Stimulated activated memory B cell treated with anti-CD40 and anti-IgM and Interleukin-4, amounts not matched to agents 10 μg/mL and 1 μg/mL and 100 μg/mL, for 72 hours (primary cell): ENCODE data around the gene TSSK1B.
"Not testable (repeated sequence)": the region's sequence is repeated elsewhere in the genome, so short reads cannot be mapped to it uniquely, and the experiment has no call there.

Experiments used
- ATAC-seq: fragments of 150-1000 bp; cut with Tn5 transposase; 2 replicates; pipeline ENCODE4 v1.10.0; 2021
- H3K27ac Mint-ChIP-seq: one replicate; pipeline ENCODE4 v1.8.0; 2022; ENCODE audit warnings: mild to moderate bottlenecking, mixed read lengths
- H3K27me3 Mint-ChIP-seq: one replicate; pipeline ENCODE4 v1.8.0; 2022; ENCODE audit warnings: mixed read lengths
- H3K36me3 Mint-ChIP-seq: one replicate; pipeline ENCODE4 v1.8.0; 2022; ENCODE audit warnings: mixed read lengths
- H3K4me1 Mint-ChIP-seq: one replicate; pipeline ENCODE4 v1.8.0; 2022; ENCODE audit warnings: mixed read lengths
- H3K4me3 Mint-ChIP-seq: one replicate; pipeline ENCODE4 v1.8.0; 2022; ENCODE audit warnings: mild to moderate bottlenecking, moderate library complexity, mixed read lengths
- H3K9me3 Mint-ChIP-seq: one replicate; pipeline ENCODE4 v1.8.0; 2022; ENCODE audit warnings: mixed read lengths

Gene TSSK1B

DNA sequence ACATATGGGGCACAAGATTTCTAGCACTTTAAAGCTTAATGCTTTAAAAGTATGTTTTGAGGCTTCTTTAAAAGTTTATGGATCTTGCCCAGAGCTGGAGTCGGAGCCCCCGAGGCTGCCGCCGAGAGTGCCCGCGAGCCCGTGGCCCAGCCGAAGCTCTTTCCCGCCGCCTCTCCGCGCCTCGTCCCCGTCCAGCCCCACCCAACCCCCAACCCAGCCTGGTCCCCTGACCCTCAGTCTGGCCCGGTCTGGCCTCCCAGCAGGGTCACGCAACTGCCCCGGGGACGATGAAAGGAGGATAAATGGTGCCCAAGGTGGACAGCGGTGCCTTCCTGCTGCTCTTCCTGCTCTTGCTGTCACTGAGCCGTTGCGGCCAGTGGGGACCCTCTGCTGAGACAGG, 1.7 kb downstream of the TSSK1B start:
- Mint-ChIP-seq H3K27ac (no peak overlapping the region), H3K4me3 (no peak overlapping the region), H3K36me3 (no peaks in the 10 kb centered on the region), H3K27me3 (no peaks in the 10 kb centered on the region), H3K9me3 (no peaks in the 10 kb centered on the region), H3K4me1 (no peaks in the 10 kb centered on the region)
- no peak for ATAC-seq

DNA sequence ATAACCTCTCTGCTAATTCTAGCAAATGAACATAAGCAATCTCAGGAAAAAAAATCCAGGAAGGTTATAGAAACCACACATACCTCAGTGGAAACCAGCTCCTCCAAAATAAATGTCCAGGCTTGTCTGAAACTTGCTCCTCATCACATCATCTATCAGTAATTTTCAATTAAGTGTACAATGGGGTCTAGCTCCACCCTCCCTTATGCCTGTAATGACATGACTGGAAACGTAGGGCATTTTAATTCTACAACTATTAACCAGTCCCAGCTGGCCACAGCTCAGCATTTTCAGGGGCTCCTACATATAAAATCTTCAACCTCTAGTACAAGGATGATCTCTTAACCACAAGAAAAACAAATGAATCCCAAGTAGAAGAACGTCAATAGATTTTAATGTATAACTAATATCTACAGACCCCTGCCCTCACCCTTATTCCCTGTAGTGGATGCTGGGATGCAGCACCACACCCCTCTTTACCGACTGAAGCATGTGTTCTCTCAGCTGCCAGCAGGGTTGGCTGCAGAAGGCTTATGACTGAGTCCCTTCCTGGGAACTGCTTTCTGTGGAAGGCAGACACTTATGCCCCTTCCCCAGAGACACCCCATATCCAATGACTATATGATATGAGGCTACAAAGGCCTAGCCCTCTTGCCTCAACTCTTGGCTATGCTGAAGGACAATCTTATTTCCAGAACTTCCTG, 6.8 kb downstream of the TSSK1B start:
- no peaks in the 10 kb centered on the region for H3K9me3 Mint-ChIP-seq
- H3K36me3 Mint-ChIP-seq, result no peaks in the 10 kb centered on the region
- no peak overlapping the region for H3K27ac Mint-ChIP-seq
- ATAC-seq, result no peak
- H3K4me3 Mint-ChIP-seq, result no peak overlapping the region
- no peaks in the 10 kb centered on the region for H3K4me1 Mint-ChIP-seq
- H3K27me3 Mint-ChIP-seq, result no peaks in the 10 kb centered on the region

DNA sequence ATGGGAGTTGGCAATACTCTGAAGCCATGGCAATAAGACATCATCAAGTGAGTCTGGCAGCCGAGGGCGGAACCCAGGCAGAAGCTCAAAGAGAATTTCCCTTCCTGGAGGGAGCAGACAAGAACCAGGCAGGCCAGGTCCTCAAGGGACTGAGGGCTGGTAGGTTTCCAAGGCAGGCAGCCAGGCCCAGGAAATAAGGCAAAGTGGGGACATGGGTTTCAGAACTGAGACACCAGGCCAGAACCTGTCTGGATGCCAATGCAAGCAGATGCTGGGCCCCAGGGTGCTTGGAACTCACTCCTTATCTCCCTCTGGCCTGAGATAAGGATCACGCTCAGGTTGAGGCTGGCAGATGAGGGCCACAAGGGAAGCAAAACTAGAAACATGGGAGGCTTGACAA, 8.9 kb downstream of the TSSK1B start:
- Mint-ChIP-seq H3K27ac (no peak overlapping the region), H3K4me1 (no peaks in the 10 kb centered on the region), H3K4me3 (no peak overlapping the region), H3K9me3 (no peaks in the 10 kb centered on the region), H3K36me3 (no peaks in the 10 kb centered on the region), H3K27me3 (peaks cover 14% of the 10 kb centered on the region)
- no peak for ATAC-seq

DNA sequence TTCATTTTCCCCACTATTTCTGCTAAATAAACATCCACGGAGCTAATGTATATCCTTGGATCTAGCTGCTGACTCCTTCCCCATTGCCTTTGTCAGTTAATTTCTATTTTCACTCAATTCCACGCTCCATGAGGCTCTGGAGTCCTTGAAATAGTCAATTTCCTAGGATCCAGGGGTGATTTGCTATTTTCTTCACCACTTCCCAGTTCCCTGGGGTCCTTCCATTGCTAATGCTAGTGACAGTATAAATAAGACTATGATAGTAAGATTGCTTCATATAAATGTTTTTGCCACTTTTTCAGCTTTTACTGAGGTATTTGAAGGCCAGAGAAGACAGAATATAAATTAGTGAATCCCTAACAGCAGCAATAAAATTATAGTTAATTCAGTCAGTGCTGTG, 13.1 kb downstream of the TSSK1B start:
- H3K27me3 Mint-ChIP-seq, result peaks cover 24% of the 10 kb centered on the region
- no peak overlapping the region for H3K4me3 Mint-ChIP-seq
- no peaks in the 10 kb centered on the region for H3K36me3 Mint-ChIP-seq
- H3K27ac Mint-ChIP-seq, result no peak overlapping the region
- ATAC-seq, result no peak
- no peaks in the 10 kb centered on the region for H3K9me3 Mint-ChIP-seq
- H3K4me1 Mint-ChIP-seq, result no peaks in the 10 kb centered on the region

DNA sequence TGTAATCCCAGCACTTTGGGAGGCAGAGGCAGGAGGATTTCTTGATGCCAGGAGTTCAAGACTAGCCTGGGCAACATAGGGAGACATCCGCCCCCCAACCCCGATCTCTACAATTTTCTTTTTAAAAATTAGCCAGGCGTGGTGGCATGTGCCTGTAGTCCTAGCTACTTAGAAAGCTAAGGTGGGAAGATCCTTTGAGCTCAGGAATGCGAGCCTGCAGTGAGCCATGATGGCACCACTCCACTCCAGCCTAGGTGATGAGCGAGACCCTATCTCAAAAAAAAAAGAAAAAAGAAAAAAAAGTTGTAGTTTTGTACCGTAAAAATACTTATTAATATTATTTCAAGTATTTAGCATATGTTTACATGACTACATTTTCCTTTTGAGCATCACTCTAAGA, 29.3 kb downstream of the TSSK1B start:
- Mint-ChIP-seq H3K36me3 (no peaks in the 10 kb centered on the region), H3K27ac (no peak overlapping the region), H3K4me1 (no peaks in the 10 kb centered on the region), H3K27me3 (no peaks in the 10 kb centered on the region), H3K9me3 (no peaks in the 10 kb centered on the region), H3K4me3 (no peak overlapping the region)
- ATAC-seq, result no peak

DNA sequence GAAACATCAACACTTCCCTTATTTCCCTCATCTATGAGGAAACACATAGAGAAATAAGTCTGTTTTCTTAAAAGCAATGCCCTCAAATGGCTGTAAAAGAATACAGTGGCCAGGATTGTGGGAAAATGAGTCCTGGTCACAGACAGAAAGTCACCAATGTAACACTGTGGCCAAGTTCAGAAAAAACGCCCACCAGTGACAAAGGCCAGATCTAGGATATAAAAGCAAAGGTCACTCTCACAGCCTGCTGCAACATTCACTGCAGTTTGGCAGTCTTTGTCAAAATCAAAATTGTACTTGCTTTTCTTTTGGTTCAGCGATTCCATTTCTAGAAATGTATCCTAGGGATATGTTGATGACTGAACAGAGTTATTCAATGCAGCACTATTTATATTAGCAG, 30.5 kb downstream of the TSSK1B start:
- H3K27ac Mint-ChIP-seq, result no peak overlapping the region
- H3K9me3 Mint-ChIP-seq, result no peaks in the 10 kb centered on the region
- no peaks in the 10 kb centered on the region for H3K36me3 Mint-ChIP-seq
- no peaks in the 10 kb centered on the region for H3K27me3 Mint-ChIP-seq
- no peak for ATAC-seq
- no peaks in the 10 kb centered on the region for H3K4me1 Mint-ChIP-seq
- H3K4me3 Mint-ChIP-seq, result no peak overlapping the region

DNA sequence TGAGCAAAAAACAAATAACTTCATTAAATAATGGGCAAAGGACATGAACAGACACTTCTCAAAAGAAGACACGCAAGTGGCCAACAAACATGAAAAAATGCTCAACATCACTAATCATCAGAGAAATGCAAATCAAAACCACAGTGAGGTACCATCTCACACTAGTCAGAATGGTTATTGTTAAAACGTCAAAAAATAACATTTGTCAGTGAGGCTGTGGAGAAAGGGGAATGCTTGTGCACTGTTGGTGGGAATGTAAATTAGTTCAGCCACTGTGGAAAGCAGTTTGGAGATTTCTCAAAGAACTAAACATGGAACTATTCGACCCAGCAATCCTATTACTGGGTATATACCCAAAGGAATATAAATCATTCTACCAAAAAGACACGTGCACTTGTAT, 36.8 kb downstream of the TSSK1B start:
- H3K9me3 Mint-ChIP-seq, ATAC-seq, H3K27ac Mint-ChIP-seq, H3K4me1 Mint-ChIP-seq, H3K4me3 Mint-ChIP-seq, H3K36me3 Mint-ChIP-seq: not testable (repeated sequence)
- peaks cover 13% of the 10 kb centered on the region for H3K27me3 Mint-ChIP-seq

DNA sequence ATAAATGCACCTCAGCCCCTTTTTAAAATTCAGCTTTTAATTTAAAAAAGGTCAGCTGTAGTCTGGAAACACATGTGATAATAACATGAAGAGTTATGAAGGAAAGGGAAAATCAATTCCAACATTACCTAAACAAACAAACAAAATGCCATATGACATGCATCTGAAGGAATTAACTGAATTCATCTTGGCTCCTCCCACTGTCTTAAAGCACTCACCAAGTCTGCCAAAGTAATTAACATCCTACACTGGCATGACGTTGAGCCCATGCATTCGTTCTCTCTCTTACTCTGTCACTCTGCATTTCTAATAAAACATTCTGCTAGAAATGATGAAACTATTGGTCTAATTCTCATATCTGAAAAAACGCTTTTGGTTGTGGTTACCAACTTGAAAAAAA, 37.7 kb downstream of the TSSK1B start:
- H3K4me1 Mint-ChIP-seq, result no peaks in the 10 kb centered on the region
- H3K4me3 Mint-ChIP-seq, result no peak overlapping the region
- no peaks in the 10 kb centered on the region for H3K9me3 Mint-ChIP-seq
- H3K36me3 Mint-ChIP-seq, result no peaks in the 10 kb centered on the region
- ATAC-seq, result no peak
- H3K27ac Mint-ChIP-seq, result no peak overlapping the region
- peaks cover 13% of the 10 kb centered on the region for H3K27me3 Mint-ChIP-seq

DNA sequence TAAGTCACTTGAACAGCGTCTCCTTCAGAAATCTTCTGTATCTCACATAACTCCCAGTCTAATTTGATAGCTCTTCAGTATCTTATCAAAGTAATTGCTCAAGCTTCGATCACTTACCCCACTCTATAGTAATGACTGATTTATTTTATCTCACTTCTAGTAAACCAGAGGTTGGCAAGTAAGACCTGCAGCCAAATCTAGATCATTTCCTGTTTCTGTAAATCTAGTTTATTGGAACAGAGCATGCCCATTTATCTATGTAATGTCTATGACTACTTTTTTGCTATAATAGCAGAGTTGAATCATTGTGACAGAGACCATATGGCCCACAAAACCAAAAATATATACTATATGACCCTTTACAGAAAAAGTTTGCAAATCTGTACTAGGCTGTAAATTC, 40.1 kb downstream of the TSSK1B start:
- Mint-ChIP-seq H3K27me3 (peaks cover 32% of the 10 kb centered on the region), H3K4me3 (no peak overlapping the region), H3K36me3 (no peaks in the 10 kb centered on the region), H3K9me3 (no peaks in the 10 kb centered on the region), H3K4me1 (no peaks in the 10 kb centered on the region), H3K27ac (no peak overlapping the region)
- ATAC-seq, result no peak

DNA sequence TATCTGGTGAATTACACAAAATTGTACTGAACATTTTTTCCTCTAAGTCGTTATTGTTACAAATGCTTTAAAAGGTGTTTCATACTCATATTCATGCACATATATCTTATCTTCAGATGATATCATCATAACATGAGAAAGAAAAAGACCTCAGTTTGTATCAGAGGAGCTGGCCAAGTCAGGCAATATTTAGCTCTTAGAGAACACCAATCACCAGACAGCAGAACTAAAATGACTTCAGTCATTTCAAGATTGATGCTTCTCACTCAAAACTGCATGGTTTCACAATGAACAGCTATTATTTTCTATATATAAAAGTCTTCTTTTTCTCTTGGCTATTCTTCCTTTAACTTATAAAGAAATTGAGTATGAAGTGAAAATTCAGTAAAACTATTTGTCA, 44.6 kb downstream of the TSSK1B start:
- ATAC-seq, result no peak
- no peak overlapping the region for H3K27ac Mint-ChIP-seq
- H3K4me1 Mint-ChIP-seq, result no peaks in the 10 kb centered on the region
- no peak overlapping the region for H3K4me3 Mint-ChIP-seq
- H3K27me3 Mint-ChIP-seq, result peaks cover 52% of the 10 kb centered on the region
- H3K9me3 Mint-ChIP-seq, result no peaks in the 10 kb centered on the region
- no peaks in the 10 kb centered on the region for H3K36me3 Mint-ChIP-seq

DNA sequence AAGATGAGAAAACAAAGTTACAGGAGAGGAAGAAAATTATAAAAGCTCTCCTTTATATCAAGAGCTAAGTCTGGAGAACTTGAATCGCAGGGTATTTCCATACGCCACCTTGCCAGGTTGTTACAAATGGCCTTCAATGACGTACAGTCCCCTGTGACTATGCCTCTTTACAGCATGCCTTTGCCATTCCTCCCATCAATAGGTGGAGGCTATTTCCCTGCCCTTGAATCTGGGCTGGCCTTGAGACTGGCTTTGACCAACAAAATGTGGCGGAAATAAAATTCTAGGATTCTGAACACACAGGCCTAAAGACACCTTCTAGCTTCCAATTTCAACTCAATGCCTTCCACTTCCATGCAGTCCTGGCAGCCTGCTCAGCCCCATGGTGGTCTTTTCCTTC, 45.7 kb downstream of the TSSK1B start:
- H3K4me1 Mint-ChIP-seq, result no peaks in the 10 kb centered on the region
- peaks cover 47% of the 10 kb centered on the region for H3K27me3 Mint-ChIP-seq
- H3K27ac Mint-ChIP-seq, result no peak overlapping the region

DNA sequence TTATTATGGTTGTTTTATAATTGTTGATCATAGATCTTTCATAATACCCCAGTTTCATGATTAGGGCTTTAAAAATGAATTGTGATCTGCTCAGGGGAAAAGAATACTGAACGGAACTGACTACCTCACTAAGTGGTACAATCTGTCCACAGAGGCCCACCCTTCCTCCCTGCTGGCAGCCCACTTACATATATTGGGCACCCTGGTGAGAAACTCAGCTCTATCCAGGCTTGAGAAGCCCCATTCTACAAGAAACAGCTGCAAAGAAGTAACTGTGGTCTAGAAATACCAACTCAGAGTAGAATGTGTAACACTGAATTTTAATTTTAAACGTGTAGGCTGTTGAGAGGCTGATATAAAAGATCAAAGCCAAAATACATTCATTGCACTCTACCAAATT, 46.9 kb downstream of the TSSK1B start:
- Mint-ChIP-seq H3K27me3 (peaks cover 51% of the 10 kb centered on the region), H3K4me3 (no peak overlapping the region), H3K36me3 (no peaks in the 10 kb centered on the region), H3K4me1 (no peaks in the 10 kb centered on the region), H3K9me3 (no peaks in the 10 kb centered on the region), H3K27ac (no peak overlapping the region)
- ATAC-seq, result no peak

More for the DNA sequence above, 45.7 kb downstream of the TSSK1B start:
- Mint-ChIP-seq H3K36me3 (no peaks in the 10 kb centered on the region), H3K4me3 (no peak overlapping the region), H3K9me3 (no peaks in the 10 kb centered on the region)
- no peak for ATAC-seq

DNA sequence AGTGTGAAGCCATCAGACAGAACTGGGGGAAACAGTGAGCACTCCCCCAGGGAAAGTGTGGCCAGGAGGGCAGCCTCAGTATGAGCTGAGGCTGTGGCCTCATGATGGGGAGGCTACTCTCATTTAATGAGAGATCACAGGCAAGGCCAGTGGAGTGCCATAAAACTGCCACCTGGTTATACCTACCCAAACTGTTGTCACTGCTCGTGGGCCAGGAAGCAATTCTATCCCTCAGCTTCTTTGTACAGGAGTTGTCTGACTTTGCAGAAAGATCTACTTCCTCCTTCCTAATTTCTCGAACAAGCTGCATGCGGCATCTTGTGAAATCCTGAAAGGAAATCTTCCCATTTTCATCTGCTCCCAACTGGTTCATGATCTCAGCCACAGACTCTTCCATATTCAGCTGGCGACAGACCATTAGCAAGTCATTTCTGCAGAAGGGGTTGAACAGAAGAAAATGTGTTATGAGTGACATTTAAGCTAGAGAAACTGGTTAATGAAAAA, 50.0 kb downstream of the TSSK1B start:
- Mint-ChIP-seq H3K4me1 (no peaks in the 10 kb centered on the region), H3K27me3 (peaks cover 61% of the 10 kb centered on the region), H3K4me3 (no peak overlapping the region), H3K27ac (no peak overlapping the region), H3K36me3 (no peaks in the 10 kb centered on the region), H3K9me3 (no peaks in the 10 kb centered on the region)
- peak; percentile 27 for ATAC-seq

DNA sequence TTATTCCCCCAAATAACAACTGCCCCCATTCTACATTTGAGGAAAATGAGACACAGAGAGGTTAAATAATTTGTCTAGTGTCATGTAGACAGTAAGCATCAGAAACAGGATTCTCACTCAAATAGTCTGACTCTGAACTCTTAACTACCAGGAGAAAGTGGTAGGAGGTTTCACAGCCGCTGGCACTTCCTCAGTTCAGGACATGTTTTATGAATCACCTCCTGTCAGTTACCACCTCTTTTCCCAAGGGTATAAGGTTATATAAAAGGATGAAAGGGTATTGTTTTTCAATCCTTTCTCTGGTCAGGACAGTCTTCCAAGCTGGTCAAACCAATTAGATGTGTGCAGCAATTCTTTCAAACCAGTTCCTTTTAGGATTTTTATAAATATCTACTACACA, 52.1 kb downstream of the TSSK1B start:
- H3K27ac Mint-ChIP-seq, result no peak overlapping the region
- peaks cover 11% of the 10 kb centered on the region for H3K4me1 Mint-ChIP-seq
- no peaks in the 10 kb centered on the region for H3K36me3 Mint-ChIP-seq
- H3K27me3 Mint-ChIP-seq, result peaks cover 44% of the 10 kb centered on the region
- H3K9me3 Mint-ChIP-seq, result no peaks in the 10 kb centered on the region
- ATAC-seq, result no peak
- H3K4me3 Mint-ChIP-seq, result no peak overlapping the region
